22Rv1 (cell line): Measurements from ENCODE around the gene HCK.

Experiments used
- H3K27ac ChIP-seq: fragments of 450-650 bp; 2 replicates; pipeline ENCODE4 v1.5.1; 2017
- ZFX ChIP-seq: fragments of 450-650 bp; IDR thresholded peaks from 2 replicates; pipeline ENCODE4 v1.6.1; 2017; ENCODE audit warnings: antibody characterized with exemption, borderline replicate concordance
- TF ChIP-seq, protein P1 (sequence below): fragments of 450-650 bp; IDR thresholded peaks from 2 replicates; pipeline ENCODE4 v1.5.1; 2017; ENCODE audit warnings: mild to moderate bottlenecking

Gene HCK

DNA sequence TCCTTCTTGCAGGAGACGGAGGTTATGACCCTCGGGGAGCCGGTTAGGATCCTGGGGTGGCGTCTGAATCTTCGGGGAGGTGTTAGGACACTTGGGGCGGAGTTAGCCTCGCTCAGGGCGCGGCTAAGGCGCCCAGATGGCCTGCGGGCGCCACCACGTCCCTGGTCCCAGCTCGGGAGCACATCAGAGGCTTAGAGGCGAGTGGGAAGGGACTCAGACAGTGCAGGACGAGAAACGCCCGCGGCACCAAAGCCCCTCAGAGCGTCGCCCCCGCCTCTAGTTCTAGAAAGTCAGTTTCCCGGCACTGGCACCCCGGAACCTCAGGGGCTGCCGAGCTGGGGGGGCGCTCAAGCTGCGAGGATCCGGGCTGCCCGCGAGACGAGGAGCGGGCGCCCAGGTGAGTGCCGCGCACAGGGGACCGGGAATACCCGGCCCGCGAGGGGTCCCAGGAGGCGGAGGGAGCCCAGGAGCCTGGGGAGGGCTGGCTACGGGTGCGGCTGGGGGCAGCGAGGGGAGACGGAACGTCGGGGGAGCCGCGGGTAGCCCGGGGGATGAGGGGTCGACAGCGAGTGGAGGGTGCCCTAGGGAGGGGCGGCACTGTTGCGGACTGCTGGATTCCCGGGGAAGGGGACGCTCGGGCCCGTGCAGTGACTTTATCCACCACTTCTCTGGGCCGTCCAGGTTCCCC is at the start of gene HCK:
Gene HCK (plus strand): TSS at position 153 of the 688 bp plus-strand sequence.
- TF ChIP-seq, protein P1, sequence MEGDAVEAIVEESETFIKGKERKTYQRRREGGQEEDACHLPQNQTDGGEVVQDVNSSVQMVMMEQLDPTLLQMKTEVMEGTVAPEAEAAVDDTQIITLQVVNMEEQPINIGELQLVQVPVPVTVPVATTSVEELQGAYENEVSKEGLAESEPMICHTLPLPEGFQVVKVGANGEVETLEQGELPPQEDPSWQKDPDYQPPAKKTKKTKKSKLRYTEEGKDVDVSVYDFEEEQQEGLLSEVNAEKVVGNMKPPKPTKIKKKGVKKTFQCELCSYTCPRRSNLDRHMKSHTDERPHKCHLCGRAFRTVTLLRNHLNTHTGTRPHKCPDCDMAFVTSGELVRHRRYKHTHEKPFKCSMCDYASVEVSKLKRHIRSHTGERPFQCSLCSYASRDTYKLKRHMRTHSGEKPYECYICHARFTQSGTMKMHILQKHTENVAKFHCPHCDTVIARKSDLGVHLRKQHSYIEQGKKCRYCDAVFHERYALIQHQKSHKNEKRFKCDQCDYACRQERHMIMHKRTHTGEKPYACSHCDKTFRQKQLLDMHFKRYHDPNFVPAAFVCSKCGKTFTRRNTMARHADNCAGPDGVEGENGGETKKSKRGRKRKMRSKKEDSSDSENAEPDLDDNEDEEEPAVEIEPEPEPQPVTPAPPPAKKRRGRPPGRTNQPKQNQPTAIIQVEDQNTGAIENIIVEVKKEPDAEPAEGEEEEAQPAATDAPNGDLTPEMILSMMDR, result no peak
- no peak for TF ChIP-seq ZFX
- H3K27ac ChIP-seq, result no peak within 1 kb of the TSS

DNA sequence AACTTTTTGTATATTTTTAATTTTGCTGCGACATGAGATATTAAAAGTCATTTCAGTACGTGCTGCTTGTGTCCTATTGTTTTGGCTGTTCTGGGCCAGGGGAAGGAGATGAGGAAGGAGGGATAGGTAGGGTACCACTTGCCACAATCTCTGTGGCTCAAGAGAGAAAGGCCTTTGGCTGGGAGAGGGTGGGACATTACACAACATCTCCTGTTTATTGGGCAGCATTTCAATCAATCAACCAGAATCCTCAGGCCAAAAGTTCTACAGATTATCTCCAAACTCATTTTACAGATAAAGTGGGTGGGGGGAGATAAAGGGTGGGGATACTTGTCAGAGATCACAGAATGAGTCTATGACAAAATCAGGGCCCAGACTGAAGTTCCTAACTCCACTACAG is 48.7 kb upstream of the HCK start:
- no peak for TF ChIP-seq ZFX
- TF ChIP-seq, protein P1, result no peak
- H3K27ac ChIP-seq, result no peak overlapping the region

DNA sequence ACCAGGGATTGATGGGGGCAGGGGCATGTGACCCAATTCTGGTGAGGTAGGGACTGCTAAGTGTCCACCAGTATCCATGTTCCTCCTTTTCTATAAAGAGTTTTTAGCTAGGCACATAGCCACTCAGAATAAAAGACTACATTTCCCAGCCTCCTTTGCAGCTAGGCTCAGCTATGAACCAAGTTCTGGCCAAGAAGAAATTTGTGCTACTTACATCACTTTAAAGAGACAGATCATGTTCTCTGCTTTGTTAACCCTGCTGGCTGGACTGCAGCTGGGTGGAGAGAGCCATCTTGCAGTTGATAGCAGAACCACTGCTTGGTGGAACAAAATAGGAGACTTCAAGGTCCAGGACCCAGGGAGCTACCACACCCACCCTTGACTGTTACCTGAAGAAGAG is 47.1 kb upstream of the HCK start:
- H3K27ac ChIP-seq, result no peak overlapping the region
- TF ChIP-seq ZFX, result no peak
- TF ChIP-seq, protein P1, result no peak

- TF ChIP-seq ZFX, result no peak
- TF ChIP-seq, protein P1, result no peak
- H3K27ac ChIP-seq, result no peak overlapping the region
These were observed 46.0 kb upstream of the HCK start for GRCh38 chr20:32006053-32006452.

GRCh38 chr20:32006841-32007786 is 44.9 kb upstream of the HCK start:
- H3K27ac ChIP-seq, result no peak overlapping the region
- TF ChIP-seq, protein P1, result no peak
- TF ChIP-seq ZFX, result no peak

DNA sequence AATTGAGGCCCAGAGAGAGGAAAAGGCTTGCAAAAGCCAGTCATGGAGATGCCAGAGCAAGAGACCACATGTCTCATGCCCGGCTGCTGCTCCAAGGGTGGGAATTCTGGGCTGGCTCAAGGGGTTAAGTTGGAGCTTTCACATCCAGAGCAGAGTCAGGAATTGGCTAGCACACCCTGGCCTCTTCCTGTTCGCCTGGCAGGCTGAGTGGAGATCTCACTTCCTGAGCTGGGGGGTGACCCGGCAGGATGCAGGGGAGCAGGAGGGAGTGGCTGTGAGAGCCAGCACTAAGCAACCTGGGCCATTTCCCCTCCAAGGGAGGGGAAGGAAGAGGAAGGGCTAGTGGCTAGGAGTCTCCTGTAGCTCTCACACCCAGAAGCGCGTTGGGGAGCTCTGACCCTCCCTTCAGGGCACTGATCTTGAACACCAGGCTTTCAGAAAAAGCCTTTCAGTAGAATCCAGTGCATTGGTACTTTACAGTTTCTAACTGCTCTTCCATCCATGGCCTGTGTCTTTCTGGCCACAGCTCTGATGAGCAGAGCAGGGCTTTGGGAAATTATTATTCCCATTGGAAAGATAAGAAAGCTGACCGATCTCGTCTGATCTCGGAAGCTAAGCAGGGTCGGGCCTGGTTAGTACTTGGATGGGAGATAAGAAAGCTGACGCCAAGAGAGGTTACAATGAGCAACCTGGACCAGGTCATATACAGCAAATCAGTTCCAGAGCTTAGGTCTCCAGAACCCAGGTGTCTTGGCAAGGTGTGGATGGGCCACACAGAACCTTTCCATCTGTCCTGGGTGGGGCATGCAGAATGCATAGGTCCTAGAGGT is 44.0 kb upstream of the HCK start:
- H3K27ac ChIP-seq, result no peak overlapping the region
- TF ChIP-seq, protein P1, result no peak
- no peak for TF ChIP-seq ZFX
